Heart right ventricle (tissue), 16 donors: ENCODE results near the gene NR5A2. TPM values are rescaled to one million over a fixed set of nuclear protein-coding genes. Genes with fewer than 3 reads are reported as not detected.

Experiments
- ATAC-seq, 8 donors: fragments of 200-7000 bp; cut with Tn5 transposase; one replicate each; pipeline ENCODE4 v1.9.1; 2020; ENCODE audit warnings: mild to moderate bottlenecking in 8 of 8, moderate library complexity in 8 of 8, moderate number of reproducible peaks in 1 of 8
- DNase-seq, 2 donors: peaks; one replicate each; pipeline ENCODE4 v3.0.0-alpha.2; 2020
- H3K27ac ChIP-seq, 10 donors: fragments of 200-600 bp; sonication (generic) in 2 of 10; one replicate each; pipeline versions ENCODE4 v1.5.0 to v1.8.0; 2020 to 2022; ENCODE audit warnings: mild to moderate bottlenecking in 3 of 10
- H3K27me3 ChIP-seq, 7 donors: fragments of 200-600 bp; one replicate each; pipeline ENCODE4 v1.8.0; 2021 to 2022; ENCODE audit warnings: mild to moderate bottlenecking in 2 of 7
- H3K36me3 ChIP-seq, 9 donors: fragments of 200-600 bp; sonication (generic) in 1 of 9; one replicate each; pipeline versions ENCODE4 v1.5.0 to v1.8.0; 2020 to 2022; ENCODE audit warnings: mild to moderate bottlenecking in 2 of 9
- H3K4me1 ChIP-seq, 9 donors: fragments of 200-600 bp; sonication (generic) in 1 of 9; one replicate each; pipeline versions ENCODE4 v1.5.0 to v1.8.0; 2020 to 2022; ENCODE audit warnings: mild to moderate bottlenecking in 4 of 9
- H3K4me3 ChIP-seq, 10 donors: fragments of 200-600 bp; sonication (generic) in 2 of 10; one replicate each; pipeline versions ENCODE4 v1.5.0 to v1.8.0; 2020 to 2022; ENCODE audit warnings: mild to moderate bottlenecking in 7 of 10, moderate library complexity in 2 of 10
- H3K9me3 ChIP-seq, 11 donors: fragments of 200-600 bp in 10 of 11; sonication (generic) in 2 of 11; one replicate each; pipeline versions ENCODE4 v1.5.0 to v1.8.0; 2013 to 2022; ENCODE audit warnings: mild to moderate bottlenecking in 2 of 11, control low read depth in 1 of 11, moderate library complexity in 1 of 11
- CTCF ChIP-seq, 9 donors: fragments of 200-600 bp; sonication (generic) in 2 of 9; IDR thresholded peaks; one replicate each; pipeline versions ENCODE4 v1.5.0 to v1.8.0; 2021 to 2022; ENCODE audit warnings: antibody characterized with exemption in 9 of 9, mild to moderate bottlenecking in 5 of 9, moderate library complexity in 1 of 9
- WGBS, 2 donors: extraction: QIAGEN DNeasy Blood & Tissue Kit; methylation state at CpG; one replicate each; pipeline ENCODE4 v1.1.7; 2013; ENCODE audit warnings: inconsistent platforms in 1 of 2; 5-methylcytosine and 5-hydroxymethylcytosine counted together
- intact Hi-C, 10 donors: fragments of 100-400 bp; cut with DNase I; formaldehyde crosslinking; loops; one replicate each; pipeline versions ENCODE4 v1.11.1 to v1.14.2; 2022
- polyA plus RNA-seq, 2 donors: library from polyadenylated mRNA; stranded (reverse); fragments of 200-250 nt; gene quantifications; one replicate each; pipeline ENCODE4 v1.2.3, GENCODE V29; 2013
- total RNA-seq, 10 donors: library from RNA; stranded (reverse); fragmentation: NEBNext Ultra II Directional in 3 of 10; extraction: Animal tissue kit (Norgen Biotek cat#: 25700) in 3 of 10; gene quantifications; one replicate each; pipeline versions ENCODE4 v1.2.1 to v1.2.4, GENCODE V29; 2021 to 2023
- donor health status: Arrhythmogenic right ventricular cardiomyopathy.
- donor health status: ischemic (EF 13 %, LVEDD 7.1; RV severe dilation, severe dysfunction).
- donor health status: healthy with polysubstance abuse.
- donor health status: DM: no; HTN: yes; CAD: no.
- donor health status: DM: no; HTN: no; CAD: no.
- donor health status: ischemic (EF 25% LVEDD 6.9; RV normal size, moderate dysfunction).
- donor health status: ischemic (EF 25% LVEDD 5.7; RV mildly dilated, moderate dysfunction).
- donor health status: healthy.
- donor health status: DM: yes; HTN: yes; CAD: no.
- donor health status: Ischemic cardiomyopathy.
- donor health status: ischemic (EF 35%, LVEDD 5.7; RV mildly dilated, moderate dysfunction).
- donor health status: nonischemic (EF 11% LVEDD 7.7; RV severe dilation, severe dysfunction).
- donor health status: DM: yes; HTN: yes; CAD: no.
- donor health status: PGD.
- donor health status: ischemic (EF 29% LVEDD 5.4; RV normal size, mild dysfunction).
- donor health status: nonischemic (EF 23%, LVEDD 6.1; RV moderate dilation, normal function).

Gene NR5A2
- total and polyA plus RNA-seq, 12 donors: 0.52 to 1.9 (median 1.3) TPM

- H3K4me3 ChIP-seq: no peak overlapping the region
- no peaks in the 10 kb centered on the region for H3K9me3 ChIP-seq
- 86 to 89% methylated on average over 2 of the region's 2 CpGs for WGBS, 2 donors
- H3K4me1 ChIP-seq: peaks cover 0 to 17% (median 0%) of the 10 kb centered on the region in 9 donors
- no peaks in the 10 kb centered on the region for H3K36me3 ChIP-seq
- ATAC-seq (no peak), DNase-seq (no peak)
- intact Hi-C loops: no loop called here
- no peak overlapping the region for H3K27ac ChIP-seq
- H3K27me3 ChIP-seq: peaks cover 0 to 17% (median 7%) of the 10 kb centered on the region in 7 donors
- no peak for TF ChIP-seq CTCF (IDR thresholded peaks at IDR 0.05)
Observed at GRCh38 chr1:200223207-200223606, 195.7 kb downstream of the NR5A2 start.

GRCh38 chr1:200223613-200224012, 196.1 kb downstream of the NR5A2 start:
- Histone ChIP-seq H3K9me3 (no peaks in the 10 kb centered on the region), H3K27ac (no peak overlapping the region), H3K36me3 (no peaks in the 10 kb centered on the region), H3K4me3 (no peak overlapping the region), H3K27me3 (peaks cover 0 to 17% (median 7%) of the 10 kb centered on the region in 7 donors), H3K4me1 (peaks cover 0 to 17% (median 0%) of the 10 kb centered on the region in 9 donors)
- intact Hi-C loops: loop anchor here in 1 of 10 donors (2.0 kb wide), 1 partner anchor 75 kb away; no protein-coding TSS in a partner anchor
- 92 to 96% methylated on average over 4 of the region's 4 CpGs for WGBS, 2 donors
- no peak for ATAC-seq
- no peak for DNase-seq
- no peak for TF ChIP-seq CTCF (IDR thresholded peaks at IDR 0.05)

- TF ChIP-seq CTCF (IDR thresholded peaks at IDR 0.05): no peak
Observed at GRCh38 chr1:200224315-200224714, 196.8 kb downstream of the NR5A2 start.

GRCh38 chr1:200226268-200226968, 198.9 kb downstream of the NR5A2 start:
- DNase-seq: no peak
- no peak for TF ChIP-seq CTCF (IDR thresholded peaks at IDR 0.05)
- intact Hi-C loops: no loop called here
- no peak for ATAC-seq
- no peak overlapping the region for H3K27ac ChIP-seq
- peaks cover 0 to 17% (median 7%) of the 10 kb centered on the region in 7 donors for H3K27me3 ChIP-seq
- no peaks in the 10 kb centered on the region for H3K36me3 ChIP-seq
- H3K9me3 ChIP-seq: no peaks in the 10 kb centered on the region
- peaks cover 0 to 25% (median 0%) of the 10 kb centered on the region in 9 donors for H3K4me1 ChIP-seq
- no peak overlapping the region for H3K4me3 ChIP-seq
- WGBS, 2 donors: 31 to 35% methylated on average over 11 of the region's 11 CpGs

More at GRCh38 chr1:200224315-200224714, 196.8 kb downstream of the NR5A2 start:
- Histone ChIP-seq H3K4me3 (no peak overlapping the region), H3K36me3 (no peaks in the 10 kb centered on the region), H3K9me3 (no peaks in the 10 kb centered on the region), H3K27ac (no peak overlapping the region), H3K4me1 (peaks cover 0 to 17% (median 0%) of the 10 kb centered on the region in 9 donors), H3K27me3 (peaks cover 0 to 17% (median 7%) of the 10 kb centered on the region in 7 donors)
- DNase-seq (no peak), ATAC-seq (no peak)
- 90 to 93% methylated on average over 4 of the region's 4 CpGs for WGBS, 2 donors
- intact Hi-C loops: loop anchor here in 1 of 10 donors (2.0 kb wide), 1 partner anchor 76 kb away; no protein-coding TSS in a partner anchor
